ENCODE results near the gene PABPC1L.

The PABPC1L gene

GRCh38 chr20:44960103-44960852 is 50.4 kb downstream of the PABPC1L start, which contains the start of gene TOMM34 (continued):
- TF ChIP-seq PRDM2 (tag by site-specific recombination; IDR thresholded peaks at IDR 0.05; ENCODE audit: borderline replicate concordance) = no peak
- peak; percentile 78 for TF ChIP-seq ZNF629 (tag by site-specific recombination; IDR thresholded peaks at IDR 0.05)
- TF ChIP-seq ZNF600 (tag by site-specific recombination; IDR thresholded peaks at IDR 0.05) = peak; percentile 83
- TF ChIP-seq FEZF1 (tag by site-specific recombination; IDR thresholded peaks at IDR 0.05) = no peak
- TF ChIP-seq ZNF292 (tag by site-specific recombination; IDR thresholded peaks at IDR 0.05; ENCODE audit: borderline replicate concordance, low read depth) = no peak
- TF ChIP-seq IKZF3 (tag by site-specific recombination; IDR thresholded peaks at IDR 0.05) = peak; percentile 78
- TF ChIP-seq ZNF677 (tag by site-specific recombination; IDR thresholded peaks at IDR 0.05) = no peak
- no peak for TF ChIP-seq ZSCAN4 (tag by site-specific recombination; IDR thresholded peaks at IDR 0.05)
- no peak for TF ChIP-seq ZNF148 (tag by site-specific recombination; IDR thresholded peaks at IDR 0.05; ENCODE audit: borderline replicate concordance)
- TF ChIP-seq ZFP37 (tag by site-specific recombination; IDR thresholded peaks at IDR 0.05) = no peak; the same call in 1 of the 2 replicates
- no peak for TF ChIP-seq ZNF362 (tag by site-specific recombination; IDR thresholded peaks at IDR 0.05)
- TF ChIP-seq ZNF585B (tag by site-specific recombination; IDR thresholded peaks at IDR 0.05) = no peak
- TF ChIP-seq ZNF596 (tag by site-specific recombination; IDR thresholded peaks at IDR 0.05) = no peak
- TF ChIP-seq ZNF223 (tag by site-specific recombination; IDR thresholded peaks at IDR 0.05) = no peak
- no peak for TF ChIP-seq ZNF423 (tag by site-specific recombination; IDR thresholded peaks at IDR 0.05)
- TF ChIP-seq AEBP2 (tag by site-specific recombination; IDR thresholded peaks at IDR 0.05; ENCODE audit: borderline replicate concordance) = no peak
- no peak for TF ChIP-seq ZNF792 (tag by site-specific recombination; IDR thresholded peaks at IDR 0.05)
- peak; percentile 59; the same call in 1 of the 2 replicates for TF ChIP-seq CTCF (tag by site-specific recombination; IDR thresholded peaks at IDR 0.05)
- no peak for TF ChIP-seq MEIS1 (CRISPR knock-in tag; IDR thresholded peaks at IDR 0.05; ENCODE audit: borderline replicate concordance)
- TF ChIP-seq SP3 (tag by site-specific recombination; IDR thresholded peaks at IDR 0.05) = peak; percentile 75
- TF ChIP-seq ZNF670 (tag by site-specific recombination; IDR thresholded peaks at IDR 0.05; ENCODE audit: low read depth) = no peak
- no peak for TF ChIP-seq ZNF501 (tag by site-specific recombination; IDR thresholded peaks at IDR 0.05)
- TF ChIP-seq HOXC10 (CRISPR knock-in tag; IDR thresholded peaks at IDR 0.05) = no peak
- TF ChIP-seq ZNF394 (tag by site-specific recombination; IDR thresholded peaks at IDR 0.05; ENCODE audit: borderline replicate concordance) = no peak
- no peak for TF ChIP-seq ZNF626 (tag by site-specific recombination; IDR thresholded peaks at IDR 0.05)
